ENCODE data around the gene CC2D1A.

DNA sequence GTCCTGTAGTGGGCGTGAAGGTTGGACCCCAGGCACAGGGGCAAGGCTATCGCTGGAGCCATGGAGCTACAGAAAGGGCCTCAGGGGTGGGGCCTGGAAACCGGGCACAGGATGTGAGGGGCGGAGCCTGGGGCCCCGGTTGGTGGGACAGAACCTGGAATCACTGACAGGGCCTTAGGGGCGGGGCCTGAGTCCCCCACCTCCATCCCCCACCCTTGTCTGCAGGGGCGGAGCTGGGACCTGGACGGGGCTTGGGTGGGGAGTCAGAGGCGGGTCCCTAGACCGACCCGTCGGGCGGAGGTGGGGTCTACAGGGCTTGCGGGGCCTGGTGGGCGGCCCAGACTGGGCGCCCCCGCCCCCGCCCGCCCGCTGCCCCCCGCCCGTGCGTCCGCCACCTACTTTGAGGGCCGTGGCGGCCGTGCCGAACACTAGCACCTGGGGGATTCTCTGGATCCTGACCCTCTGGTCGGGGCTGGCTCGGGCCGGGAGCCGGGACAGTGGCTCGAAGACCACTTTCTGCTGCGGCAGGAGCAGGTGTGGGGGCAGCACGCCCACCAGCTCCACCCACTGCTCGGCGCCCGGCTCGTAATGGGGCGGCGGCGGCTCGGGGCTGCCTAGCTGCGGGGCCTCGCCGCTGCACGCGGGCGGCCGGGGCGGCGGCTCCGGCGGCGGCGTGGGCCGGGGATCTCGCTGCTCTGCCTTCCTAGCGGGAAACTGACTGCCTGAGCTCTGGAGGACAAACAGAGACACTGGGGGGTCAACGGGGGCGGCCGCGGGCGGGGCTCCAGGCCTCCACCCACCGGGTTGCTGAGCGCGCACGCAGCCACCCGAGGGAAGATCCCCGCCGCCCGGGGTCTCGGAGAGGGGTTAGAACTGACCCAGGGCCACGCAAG, 72.6 kb downstream of the CC2D1A start:
- TF ChIP-seq SUZ12 (IDR thresholded peaks at IDR 0.05; ENCODE audit: extremely low read depth, insufficient read depth, insufficient read length) (no peak), ZNF274 (IDR thresholded peaks at IDR 0.05; ENCODE audit: low read depth, low read length) (no peak)

Data from NT2/D1 (cell line).